ENCODE data around the gene LSM14B.

The LSM14B gene

GRCh38 chr20:62088258-62089127 lies 33.8 kb upstream of the LSM14B start:
- Histone ChIP-seq H3K9me3 (ENCODE audit: control insufficient read depth, low read length) (no peaks in the 10 kb centered on the region), H3K27me3 (ENCODE audit: control insufficient read depth, insufficient read depth, low read length) (no peaks in the 10 kb centered on the region), H2AFZ (no peak overlapping the region), H3K4me2 (ENCODE audit: low read length) (no peak overlapping the region), H3K79me2 (no peaks in the 10 kb centered on the region), H3K36me3 (ENCODE audit: control insufficient read depth, insufficient read depth, low read length) (no peaks in the 10 kb centered on the region), H3K4me3 (ENCODE audit: low read depth, low read length) (no peak overlapping the region), H3K9ac (no peak overlapping the region), H3K4me1 (no peaks in the 10 kb centered on the region), H3K27ac (no peak overlapping the region)
- TF ChIP-seq CTCF (IDR thresholded peaks at IDR 0.05): no peak

- H3K27me3 ChIP-seq (ENCODE audit: control insufficient read depth, insufficient read depth, low read length): no peaks in the 10 kb centered on the region
Observed at GRCh38 chr20:62089393-62089792, 32.9 kb upstream of the LSM14B start.

GRCh38 chr20:62096421-62097380 lies 25.6 kb upstream of the LSM14B start:
- Histone ChIP-seq H3K4me1 (no peaks in the 10 kb centered on the region), H3K4me2 (ENCODE audit: low read length) (no peak overlapping the region), H3K36me3 (ENCODE audit: control insufficient read depth, insufficient read depth, low read length) (no peaks in the 10 kb centered on the region), H3K9me3 (ENCODE audit: control insufficient read depth, low read length) (no peaks in the 10 kb centered on the region), H3K4me3 (ENCODE audit: low read depth, low read length) (no peak overlapping the region), H2AFZ (no peak overlapping the region), H3K9ac (no peak overlapping the region), H3K27me3 (ENCODE audit: control insufficient read depth, insufficient read depth, low read length) (no peaks in the 10 kb centered on the region), H3K79me2 (no peaks in the 10 kb centered on the region), H3K27ac (no peak overlapping the region)
- TF ChIP-seq CTCF (IDR thresholded peaks at IDR 0.05): no peak

More at GRCh38 chr20:62089393-62089792, 32.9 kb upstream of the LSM14B start:
- Histone ChIP-seq H3K4me2 (ENCODE audit: low read length) (no peak overlapping the region), H2AFZ (no peak overlapping the region), H3K4me1 (no peaks in the 10 kb centered on the region), H3K36me3 (ENCODE audit: control insufficient read depth, insufficient read depth, low read length) (no peaks in the 10 kb centered on the region), H3K79me2 (no peaks in the 10 kb centered on the region), H3K9ac (no peak overlapping the region), H3K4me3 (ENCODE audit: low read depth, low read length) (no peak overlapping the region), H3K9me3 (ENCODE audit: control insufficient read depth, low read length) (no peaks in the 10 kb centered on the region), H3K27ac (no peak overlapping the region)
- no peak for TF ChIP-seq CTCF (IDR thresholded peaks at IDR 0.05)

GRCh38 chr20:62097881-62098407 lies 24.3 kb upstream of the LSM14B start:
- Histone ChIP-seq H3K27ac (no peak overlapping the region), H3K9ac (no peak overlapping the region), H3K79me2 (no peaks in the 10 kb centered on the region), H3K4me2 (ENCODE audit: low read length) (no peak overlapping the region), H3K27me3 (ENCODE audit: control insufficient read depth, insufficient read depth, low read length) (no peaks in the 10 kb centered on the region), H2AFZ (no peak overlapping the region), H3K36me3 (ENCODE audit: control insufficient read depth, insufficient read depth, low read length) (no peaks in the 10 kb centered on the region), H3K9me3 (ENCODE audit: control insufficient read depth, low read length) (no peaks in the 10 kb centered on the region), H3K4me1 (no peaks in the 10 kb centered on the region), H3K4me3 (ENCODE audit: low read depth, low read length) (no peak overlapping the region)
- TF ChIP-seq CTCF (IDR thresholded peaks at IDR 0.05): no peak
